Forelimb muscle (tissue), 1 donor: Measurements from ENCODE around the gene CNTN2. TPM values are rescaled to one million over a fixed set of nuclear protein-coding genes. Genes with fewer than 3 reads are reported as not detected.

Experiments used
- DNase-seq: peaks from one replicate; pipeline ENCODE4 v3.0.0-alpha.2; 2013; ENCODE audit warnings: low read depth
- polyA plus RNA-seq: library from polyadenylated mRNA; unstranded; fragments of 120-200 nt; gene quantifications from one replicate; pipeline ENCODE4 v1.2.1, GENCODE V29; 2013; ENCODE audit not compliant: insufficient read length

The CNTN2 gene
- polyA plus RNA-seq, 1 donor = 0.39 TPM

- no peak for DNase-seq
Measured at GRCh38 chr1:205054013-205054412, 11.0 kb downstream of the CNTN2 start.

- no peak for DNase-seq
Measured at GRCh38 chr1:205056188-205056611, 13.2 kb downstream of the CNTN2 start.

GRCh38 chr1:205056956-205057568 lies 14.1 kb downstream of the CNTN2 start:
- no peak for DNase-seq

GRCh38 chr1:205057808-205058575 lies 15.0 kb downstream of the CNTN2 start:
- DNase-seq = no peak

- no peak for DNase-seq
Measured at GRCh38 chr1:205058853-205059252, 15.8 kb downstream of the CNTN2 start.

- no peak for DNase-seq
Measured at GRCh38 chr1:205059660-205060059, 16.6 kb downstream of the CNTN2 start.

GRCh38 chr1:205060746-205061145 lies 17.7 kb downstream of the CNTN2 start:
- no peak for DNase-seq

- no peak for DNase-seq
Measured at GRCh38 chr1:205061227-205061626, 18.2 kb downstream of the CNTN2 start.

GRCh38 chr1:205061665-205062069 lies 18.7 kb downstream of the CNTN2 start:
- DNase-seq = peak; percentile 39

- no peak for DNase-seq
Measured at GRCh38 chr1:205062319-205062718, 19.3 kb downstream of the CNTN2 start.

GRCh38 chr1:205062895-205063294 lies 19.9 kb downstream of the CNTN2 start:
- DNase-seq = no peak

- DNase-seq = no peak
Measured at GRCh38 chr1:205064301-205064700, 21.3 kb downstream of the CNTN2 start.

GRCh38 chr1:205064741-205065316 lies 21.8 kb downstream of the CNTN2 start:
- DNase-seq = no peak

- DNase-seq = no peak
Measured at GRCh38 chr1:205065666-205066065, 22.7 kb downstream of the CNTN2 start.

- DNase-seq = no peak
Measured at GRCh38 chr1:205066141-205066818, 23.3 kb downstream of the CNTN2 start.

- no peak for DNase-seq
Measured at GRCh38 chr1:205067031-205067430, 24.0 kb downstream of the CNTN2 start.

- DNase-seq = no peak
Measured at GRCh38 chr1:205068001-205068400, 25.0 kb downstream of the CNTN2 start.

- no peak for DNase-seq
Measured at GRCh38 chr1:205068457-205069040, 25.5 kb downstream of the CNTN2 start.

- no peak for DNase-seq
Measured at GRCh38 chr1:205069371-205070125, 26.5 kb downstream of the CNTN2 start.

GRCh38 chr1:205071028-205071409 lies 28.0 kb downstream of the CNTN2 start:
- DNase-seq = no peak

- DNase-seq = no peak
Measured at GRCh38 chr1:205071801-205072200, 28.8 kb downstream of the CNTN2 start.
